Measurements from ENCODE around the gene GK. TPM values are rescaled to one million over a fixed set of nuclear protein-coding genes. Genes with fewer than 3 reads are reported as not detected.
"Not testable (repeated sequence)": the region's sequence is repeated elsewhere in the genome, so short reads cannot be mapped to it uniquely, and the experiment has no call there.

Gene GK
- total RNA-seq, 4 donors from 2014 or later, result 0.15 to 5.7 (median 2.9) TPM

- in situ Hi-C loops (cut with MboI; ENCODE audit: low sequenced_read_pairs in 4 of 4) (no loop called here), intact Hi-C loops (cut with DNase I; ENCODE audit: low total_unique reads) (no loop called here)
- H3K36me3 ChIP-seq, result no peaks in the 10 kb centered on the region
- H3K4me3 ChIP-seq, result no peak overlapping the region
- no peaks in the 10 kb centered on the region for H3K9me3 ChIP-seq
- H3K27ac ChIP-seq, result no peak overlapping the region
- DNase-seq (no peak), ATAC-seq (no peak)
- H3K4me1 ChIP-seq, result no peaks in the 10 kb centered on the region
- TF ChIP-seq, protein P1, sequence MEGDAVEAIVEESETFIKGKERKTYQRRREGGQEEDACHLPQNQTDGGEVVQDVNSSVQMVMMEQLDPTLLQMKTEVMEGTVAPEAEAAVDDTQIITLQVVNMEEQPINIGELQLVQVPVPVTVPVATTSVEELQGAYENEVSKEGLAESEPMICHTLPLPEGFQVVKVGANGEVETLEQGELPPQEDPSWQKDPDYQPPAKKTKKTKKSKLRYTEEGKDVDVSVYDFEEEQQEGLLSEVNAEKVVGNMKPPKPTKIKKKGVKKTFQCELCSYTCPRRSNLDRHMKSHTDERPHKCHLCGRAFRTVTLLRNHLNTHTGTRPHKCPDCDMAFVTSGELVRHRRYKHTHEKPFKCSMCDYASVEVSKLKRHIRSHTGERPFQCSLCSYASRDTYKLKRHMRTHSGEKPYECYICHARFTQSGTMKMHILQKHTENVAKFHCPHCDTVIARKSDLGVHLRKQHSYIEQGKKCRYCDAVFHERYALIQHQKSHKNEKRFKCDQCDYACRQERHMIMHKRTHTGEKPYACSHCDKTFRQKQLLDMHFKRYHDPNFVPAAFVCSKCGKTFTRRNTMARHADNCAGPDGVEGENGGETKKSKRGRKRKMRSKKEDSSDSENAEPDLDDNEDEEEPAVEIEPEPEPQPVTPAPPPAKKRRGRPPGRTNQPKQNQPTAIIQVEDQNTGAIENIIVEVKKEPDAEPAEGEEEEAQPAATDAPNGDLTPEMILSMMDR (IDR thresholded peaks at IDR 0.05 in 4 of 5, conservative IDR thresholded peaks at IDR 0.05 in 1 of 5), result no peak
- no peak for TF ChIP-seq POLR2A (IDR thresholded peaks at IDR 0.05)
- no peaks in the 10 kb centered on the region for H3K27me3 ChIP-seq
These were observed 17.6 kb upstream of the GK start for GRCh38 chrX:30635630-30636029.

DNA sequence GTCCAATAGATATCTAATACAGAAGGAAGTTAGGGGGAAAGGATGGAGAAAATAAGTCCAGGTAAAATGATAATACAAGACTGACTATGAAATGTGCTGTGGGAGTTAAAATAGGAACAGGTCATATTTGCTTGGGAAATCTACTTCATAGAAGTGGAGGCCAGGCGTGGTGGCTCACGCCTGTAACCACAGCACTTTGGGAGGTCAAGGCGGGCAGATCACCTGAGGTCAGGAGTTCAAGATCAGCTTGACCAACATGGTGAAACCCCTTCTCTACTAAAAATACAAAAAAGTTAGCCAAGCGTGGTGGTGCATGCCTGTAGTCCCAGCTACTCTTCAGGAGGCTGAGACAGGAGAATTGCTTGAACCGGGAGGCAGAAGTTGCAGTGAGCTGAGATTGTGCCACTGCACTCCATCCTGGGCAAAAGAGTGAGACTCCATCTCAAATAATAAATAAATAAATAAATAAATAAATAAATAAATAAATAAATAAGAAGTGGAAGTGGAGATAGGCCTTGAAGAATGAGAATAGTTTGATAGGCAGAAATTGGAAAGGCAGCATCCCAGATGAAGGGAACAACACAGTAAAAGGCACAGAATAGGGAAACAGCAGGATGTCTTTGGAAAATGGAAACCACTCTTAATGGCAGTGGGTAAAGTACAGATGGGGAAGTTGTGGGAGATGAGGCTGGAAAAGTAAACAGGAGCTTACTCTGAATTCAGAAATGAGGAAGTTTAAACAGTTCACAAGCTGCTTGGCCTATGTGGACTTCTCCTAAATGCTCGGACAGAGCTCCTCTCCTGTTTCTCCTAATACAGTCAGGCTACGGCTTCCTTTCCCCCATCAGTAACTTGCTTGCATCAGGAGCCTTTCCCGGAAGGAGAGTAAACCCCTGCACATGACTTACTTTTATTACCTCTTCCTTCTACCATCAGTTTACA lies 15.1 kb upstream of the GK start:
- Histone ChIP-seq H3K27ac (no peak overlapping the region), H3K27me3 (no peaks in the 10 kb centered on the region), H3K36me3 (no peaks in the 10 kb centered on the region), H3K4me1 (no peaks in the 10 kb centered on the region), H3K9me3 (no peaks in the 10 kb centered on the region), H3K4me3 (no peak overlapping the region)
- intact Hi-C loops (cut with DNase I; ENCODE audit: low total_unique reads) (no loop called here), in situ Hi-C loops (cut with MboI; ENCODE audit: low sequenced_read_pairs in 4 of 4) (no loop called here)
- no peak for ATAC-seq
- TF ChIP-seq, protein P1 (IDR thresholded peaks at IDR 0.05 in 4 of 5, conservative IDR thresholded peaks at IDR 0.05 in 1 of 5), result no peak
- no peak for TF ChIP-seq POLR2A (IDR thresholded peaks at IDR 0.05)
- DNase-seq, result no peak

DNA sequence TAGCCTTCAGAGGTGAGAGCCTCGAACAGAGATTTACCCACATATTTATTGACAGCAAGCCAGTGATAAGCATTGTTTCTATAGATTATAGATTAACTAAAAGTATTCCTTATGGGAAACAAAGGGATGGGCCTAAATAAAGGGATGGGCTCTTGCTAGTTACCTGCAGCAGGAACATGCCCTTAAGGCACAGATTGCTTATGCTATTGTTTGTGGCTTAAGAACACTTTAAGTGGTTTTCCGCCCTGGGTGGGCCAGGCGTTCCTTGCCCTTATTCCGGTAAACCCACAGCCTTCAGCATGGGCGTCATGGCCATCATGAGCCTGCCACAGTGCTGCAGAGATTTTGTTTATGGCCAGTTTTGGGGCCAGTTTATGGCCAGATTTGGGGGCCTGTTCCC lies 13.5 kb upstream of the GK start:
- H3K27ac ChIP-seq; H3K27me3 ChIP-seq; H3K4me3 ChIP-seq; DNase-seq; H3K9me3 ChIP-seq; ATAC-seq; in situ Hi-C loops (cut with MboI; ENCODE audit: low sequenced_read_pairs in 4 of 4); H3K36me3 ChIP-seq; intact Hi-C loops (cut with DNase I; ENCODE audit: low total_unique reads); H3K4me1 ChIP-seq: not testable (repeated sequence)

DNA sequence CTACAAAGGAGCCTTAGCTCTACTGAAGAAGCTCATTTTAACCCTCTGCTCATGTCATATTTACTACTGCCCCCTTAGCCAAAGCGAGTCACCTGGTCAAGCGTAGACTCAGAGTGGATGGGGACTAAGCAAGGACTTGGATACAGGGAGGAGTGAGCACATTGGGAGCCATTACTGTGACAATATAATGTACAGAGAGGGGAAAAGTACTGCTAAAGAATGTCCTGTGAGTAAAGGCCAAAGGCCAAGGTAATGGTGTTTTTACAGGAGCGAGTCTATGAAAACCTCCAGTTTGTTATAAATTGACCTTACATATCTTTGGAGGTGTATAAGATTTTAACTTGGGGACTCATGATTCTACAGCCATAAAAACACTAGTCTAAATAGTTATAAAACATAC lies 10.6 kb upstream of the GK start:
- DNase-seq (no peak), ATAC-seq (no peak)
- in situ Hi-C loops (cut with MboI; ENCODE audit: low sequenced_read_pairs in 4 of 4) (no loop called here), intact Hi-C loops (cut with DNase I; ENCODE audit: low total_unique reads) (no loop called here)
- H3K4me3 ChIP-seq, result no peak overlapping the region
- H3K27me3 ChIP-seq, result no peaks in the 10 kb centered on the region
- TF ChIP-seq POLR2A (IDR thresholded peaks at IDR 0.05), result no peak
- TF ChIP-seq, protein P1 (IDR thresholded peaks at IDR 0.05 in 4 of 5, conservative IDR thresholded peaks at IDR 0.05 in 1 of 5), result no peak
- H3K27ac ChIP-seq, result no peak overlapping the region
- H3K36me3 ChIP-seq, result no peaks in the 10 kb centered on the region
- no peaks in the 10 kb centered on the region for H3K4me1 ChIP-seq
- H3K9me3 ChIP-seq, result no peaks in the 10 kb centered on the region

GRCh38 chrX:30643313-30643821 lies 9.9 kb upstream of the GK start:
- Histone ChIP-seq H3K27me3 (no peaks in the 10 kb centered on the region), H3K27ac (no peak overlapping the region), H3K4me3 (no peak overlapping the region), H3K4me1 (no peaks in the 10 kb centered on the region), H3K36me3 (no peaks in the 10 kb centered on the region), H3K9me3 (no peaks in the 10 kb centered on the region)
- DNase-seq, result no peak
- in situ Hi-C loops (cut with MboI; ENCODE audit: low sequenced_read_pairs in 4 of 4) (no loop called here), intact Hi-C loops (cut with DNase I; ENCODE audit: low total_unique reads) (no loop called here)
- no peak for ATAC-seq
- TF ChIP-seq POLR2A (IDR thresholded peaks at IDR 0.05), result no peak
- TF ChIP-seq, protein P1 (IDR thresholded peaks at IDR 0.05 in 4 of 5, conservative IDR thresholded peaks at IDR 0.05 in 1 of 5), result no peak
